Prostate gland (tissue), 2 donors: Measurements from ENCODE around the gene ADGRE2.
"Not testable (repeated sequence)": the region's sequence is repeated elsewhere in the genome, so short reads cannot be mapped to it uniquely, and the experiment has no call there.

Source experiments
- POLR2A ChIP-seq: fragments of 450-650 bp; IDR thresholded peaks from one replicate; pipeline ENCODE4 v1.6.1; 2016; ENCODE audit warnings: antibody characterized with exemption, mild to moderate bottlenecking
- POLR2AphosphoS5 ChIP-seq: sonication (generic); formaldehyde crosslinking; IDR thresholded peaks from one replicate; pipeline ENCODE4 v1.6.1; 2017; ENCODE audit warnings: antibody characterized with exemption
- TF ChIP-seq, protein P1 (sequence below), 4 experiments: fragments of 200-600 bp in 2 of 4; fragments of 450-650 bp in 2 of 4; sonication (generic) in 2 of 4; IDR thresholded peaks; 1 replicate in 3 of 4; 2 replicates in 1 of 4; pipeline ENCODE4 v1.5.1; 2016 to 2019; ENCODE audit warnings: antibody characterized with exemption in 4 of 4, mild to moderate bottlenecking in 2 of 4, moderate library complexity in 2 of 4

DNA sequence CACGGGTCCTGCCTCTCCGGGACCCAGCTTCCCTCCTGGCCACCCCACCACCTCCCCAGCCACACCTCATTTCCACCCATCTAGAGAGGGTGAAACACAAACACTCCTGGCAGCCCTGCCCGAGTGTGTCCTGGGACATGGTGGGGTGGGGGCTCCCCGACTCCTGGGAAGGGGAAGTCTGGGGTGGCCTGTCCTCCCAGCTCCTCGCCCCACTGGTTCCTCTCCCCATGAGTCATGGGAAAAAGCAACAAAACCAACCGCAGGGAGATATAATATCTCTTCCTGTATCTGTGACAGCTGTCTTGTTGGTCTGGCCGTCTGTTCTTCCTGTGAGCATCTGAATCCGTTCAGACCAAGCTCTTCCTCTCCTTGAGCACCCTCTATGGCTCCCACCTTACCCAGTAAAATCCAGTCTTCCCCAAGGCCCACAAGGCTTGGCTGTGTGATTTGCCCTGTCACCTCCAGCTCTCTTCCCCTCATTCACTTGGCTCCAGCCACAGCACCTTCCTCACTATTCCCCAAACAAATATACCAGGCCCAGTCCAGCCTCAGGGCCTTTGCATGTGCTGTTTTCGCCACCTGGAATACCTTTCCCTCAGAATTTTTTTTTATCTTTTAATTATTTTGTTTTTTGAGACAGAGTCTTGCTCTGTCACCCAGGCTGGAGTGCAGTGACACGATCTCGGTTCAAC is 6.9 kb upstream of the ADGRE2 start:
- TF ChIP-seq, protein P1, sequence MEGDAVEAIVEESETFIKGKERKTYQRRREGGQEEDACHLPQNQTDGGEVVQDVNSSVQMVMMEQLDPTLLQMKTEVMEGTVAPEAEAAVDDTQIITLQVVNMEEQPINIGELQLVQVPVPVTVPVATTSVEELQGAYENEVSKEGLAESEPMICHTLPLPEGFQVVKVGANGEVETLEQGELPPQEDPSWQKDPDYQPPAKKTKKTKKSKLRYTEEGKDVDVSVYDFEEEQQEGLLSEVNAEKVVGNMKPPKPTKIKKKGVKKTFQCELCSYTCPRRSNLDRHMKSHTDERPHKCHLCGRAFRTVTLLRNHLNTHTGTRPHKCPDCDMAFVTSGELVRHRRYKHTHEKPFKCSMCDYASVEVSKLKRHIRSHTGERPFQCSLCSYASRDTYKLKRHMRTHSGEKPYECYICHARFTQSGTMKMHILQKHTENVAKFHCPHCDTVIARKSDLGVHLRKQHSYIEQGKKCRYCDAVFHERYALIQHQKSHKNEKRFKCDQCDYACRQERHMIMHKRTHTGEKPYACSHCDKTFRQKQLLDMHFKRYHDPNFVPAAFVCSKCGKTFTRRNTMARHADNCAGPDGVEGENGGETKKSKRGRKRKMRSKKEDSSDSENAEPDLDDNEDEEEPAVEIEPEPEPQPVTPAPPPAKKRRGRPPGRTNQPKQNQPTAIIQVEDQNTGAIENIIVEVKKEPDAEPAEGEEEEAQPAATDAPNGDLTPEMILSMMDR (IDR thresholded peaks at IDR 0.05) = not testable (repeated sequence)
- not testable (repeated sequence) for TF ChIP-seq POLR2AphosphoS5, POLR2A
